HG02610 (cell line): ENCODE data around the gene PLEKHN1.
"Not testable (repeated sequence)": the region's sequence is repeated elsewhere in the genome, so short reads cannot be mapped to it uniquely, and the experiment has no call there.

Source experiments
- ATAC-seq: cut with Tn5 transposase; IDR thresholded peaks from one replicate; pipeline ENCODE4 v1.9.1; 2021; ENCODE audit warnings: mild to moderate bottlenecking, moderate library complexity; ENCODE audit not compliant: unreplicated experiment

The PLEKHN1 gene

GRCh38 chr1:991275-991674 is 25.0 kb downstream of the PLEKHN1 start:
- ATAC-seq = not testable (repeated sequence)

- no peak for ATAC-seq
These were observed 25.6 kb downstream of the PLEKHN1 start for GRCh38 chr1:991895-992294.

- no peak for ATAC-seq
These were observed 26.1 kb downstream of the PLEKHN1 start for GRCh38 chr1:992362-992761.

GRCh38 chr1:993379-993995 is 27.2 kb downstream of the PLEKHN1 start:
- ATAC-seq = no peak

- not testable (repeated sequence) for ATAC-seq
These were observed 28.3 kb downstream of the PLEKHN1 start for GRCh38 chr1:994546-994945.

- ATAC-seq = no peak
These were observed 29.7 kb downstream of the PLEKHN1 start for GRCh38 chr1:995665-996633.

GRCh38 chr1:996851-997712 is 30.8 kb downstream of the PLEKHN1 start:
- no peak for ATAC-seq

GRCh38 chr1:997713-997992 is 31.4 kb downstream of the PLEKHN1 start:
- ATAC-seq = no peak

GRCh38 chr1:997993-998744 is 31.9 kb downstream of the PLEKHN1 start:
- ATAC-seq = no peak

- no peak for ATAC-seq
These were observed 32.4 kb downstream of the PLEKHN1 start for GRCh38 chr1:998745-998994.

GRCh38 chr1:998995-999724 is 32.9 kb downstream of the PLEKHN1 start:
- ATAC-seq = no peak

GRCh38 chr1:999725-1000356 is 33.6 kb downstream of the PLEKHN1 start, which contains the start of gene HES4:
Gene HES4 (minus strand): TSS chr1:1000097. CDS start chr1:999973, 124 bp downstream.
- no peak for ATAC-seq

- ATAC-seq = no peak
These were observed 34.2 kb downstream of the PLEKHN1 start for GRCh38 chr1:1000357-1001056.

- ATAC-seq = no peak
These were observed 34.9 kb downstream of the PLEKHN1 start for GRCh38 chr1:1001057-1001783.

GRCh38 chr1:1003618-1004419 is 37.5 kb downstream of the PLEKHN1 start:
- ATAC-seq = no peak

GRCh38 chr1:1004420-1004779 is 38.1 kb downstream of the PLEKHN1 start:
- no peak for ATAC-seq

- ATAC-seq = no peak
These were observed 38.8 kb downstream of the PLEKHN1 start for GRCh38 chr1:1004780-1005697.
